A549 (cell line): ENCODE data around the gene PATE1. TPM values are rescaled to one million over a fixed set of nuclear protein-coding genes. Genes with fewer than 3 reads are reported as not detected.

Source experiments
- ATAC-seq, 2 experiments: fragments of 200-7000 bp in 1 of 2; fragments of >200 bp in 1 of 2; cut with Nextera tagmentation in 1 of 2; cut with Tn5 transposase in 1 of 2; 3 replicates each; pipeline versions ENCODE4 v1.8.0 to v1.9.1; 2018 to 2020; ENCODE audit warnings: mild to moderate bottlenecking in 1 of 2, moderate library complexity in 1 of 2
- CTCF ChIA-PET: fragments of 300-600 bp; sonication (Branson Sonifier 250); formaldehyde crosslinking; extraction: SDS; loops from one replicate; lab custom pipeline; 2021; ENCODE audit warnings: antibody characterized with exemption, inconsistent platforms; lab: Yijun Ruan, JAX
- POLR2A ChIA-PET: fragments of 350-600 bp; formaldehyde crosslinking; extraction: SDS; loops from one replicate; lab custom pipeline; 2021; ENCODE audit warnings: antibody characterized with exemption, inconsistent platforms; lab: Yijun Ruan, JAX
- DNase-seq, 2 experiments: peaks; one replicate each; pipeline versions ENCODE4 v3.0.0 to v3.0.0-alpha.2; 2011 to 2016; ENCODE audit warnings: low read depth in 1 of 2, low spot score in 1 of 2
- FAIRE-seq: peaks from 2 replicates; lab custom pipeline; 2011; peaks lifted over from hg19 to GRCh38; lab: Jason Lieb, UNC
- H3K27ac ChIP-seq, 2 experiments: fragments of >200 bp; sonication (Bioruptor Twin); formaldehyde crosslinking; 3 replicates each; pipeline ENCODE4 v1.5.1; 2016 to 2017
- H3K4me1 ChIP-seq: fragments of >200 bp; sonication (Bioruptor Twin); formaldehyde crosslinking; 3 replicates; pipeline ENCODE4 v1.6.1; 2016
- H3K4me2 ChIP-seq: fragments of >200 bp; sonication (Bioruptor Twin); formaldehyde crosslinking; 3 replicates; pipeline ENCODE4 v1.6.1; 2016
- H3K4me3 ChIP-seq: fragments of >200 bp; sonication (Bioruptor Twin); formaldehyde crosslinking; 3 replicates; pipeline ENCODE4 v1.5.1; 2016
- H3K9me3 ChIP-seq: fragments of >200 bp; sonication (Bioruptor Twin); formaldehyde crosslinking; 3 replicates; pipeline ENCODE4 v1.6.1; 2016
- ATOH8 ChIP-seq: fragments of 250-450 bp; sonication (Bioruptor Pico); IDR thresholded peaks from 2 replicates; pipeline ENCODE4 v1.5.0; 2020; ENCODE audit warnings: low read depth, mild to moderate bottlenecking, moderate library complexity
- CBX8 ChIP-seq: fragments of 200-600 bp; sonication (generic); IDR thresholded peaks from 2 replicates; pipeline ENCODE4 v1.6.1; 2016
- CEBPB ChIP-seq, 2 experiments: fragments of >200 bp in 1 of 2; sonication (Bioruptor Twin) in 1 of 2; formaldehyde crosslinking in 1 of 2; IDR thresholded peaks; 2 replicates each; pipeline ENCODE4 v1.6.1; 2012 to 2016
- CHD2 ChIP-seq: fragments of 150-350 bp; IDR thresholded peaks from 2 replicates; pipeline ENCODE4 v1.6.1; 2014; ENCODE audit warnings: low read length; ENCODE audit not compliant: partially characterized antibody
- CHD4 ChIP-seq: fragments of 200-600 bp; sonication (generic); IDR thresholded peaks from 2 replicates; pipeline ENCODE4 v1.6.1; 2016; ENCODE audit warnings: antibody characterized with exemption, mild to moderate bottlenecking, borderline replicate concordance
- CTCF ChIP-seq: fragments of >200 bp; sonication (Bioruptor Twin); formaldehyde crosslinking; IDR thresholded peaks from 3 replicates; pipeline ENCODE4 v1.5.1; 2016
- E2F6 ChIP-seq: IDR thresholded peaks from 2 replicates; pipeline ENCODE4 v1.6.1; 2012; ENCODE audit warnings: low read depth, borderline replicate concordance
- ELK1 ChIP-seq: fragments of 150-350 bp; IDR thresholded peaks from 2 replicates; pipeline ENCODE4 v1.6.1; 2014; ENCODE audit warnings: low read depth, mild to moderate bottlenecking, low read length
- EP300 ChIP-seq, 2 experiments: fragments of >200 bp; sonication (Bioruptor Twin); formaldehyde crosslinking; IDR thresholded peaks; 2 replicates in 1 of 2; 3 replicates in 1 of 2; pipeline ENCODE4 v1.6.1; 2016 to 2017
- ESRRA ChIP-seq: fragments of 150-350 bp; IDR thresholded peaks from 2 replicates; pipeline ENCODE4 v1.6.1; 2014; ENCODE audit warnings: mild to moderate bottlenecking, low read length, borderline replicate concordance
- FOSL2 ChIP-seq, 2 experiments: fragments of 450-650 bp in 1 of 2; fragments of >200 bp in 1 of 2; sonication (Bioruptor Twin) in 1 of 2; formaldehyde crosslinking; IDR thresholded peaks; 2 replicates each; pipeline versions ENCODE4 v1.5.0 to v1.6.1; 2016 to 2020; ENCODE audit warnings: mild to moderate bottlenecking in 1 of 2, moderate library complexity in 1 of 2
- FOXS1 ChIP-seq: fragments of 250-450 bp; sonication (Bioruptor Pico); IDR thresholded peaks from 2 replicates; pipeline ENCODE4 v1.5.0; 2020; ENCODE audit warnings: mild to moderate bottlenecking, moderate library complexity
- GATA3 ChIP-seq: IDR thresholded peaks from 2 replicates; pipeline ENCODE4 v1.6.1; 2012; ENCODE audit warnings: borderline replicate concordance
- HDAC2 ChIP-seq: fragments of 200-600 bp; sonication (generic); IDR thresholded peaks from 2 replicates; pipeline ENCODE4 v1.6.1; 2016
- HOXA7 ChIP-seq: fragments of 250-450 bp; sonication (Bioruptor Pico); IDR thresholded peaks from 2 replicates; pipeline ENCODE4 v1.5.0; 2020; ENCODE audit warnings: mild to moderate bottlenecking, moderate library complexity
- JUN ChIP-seq, 2 experiments: fragments of >200 bp; sonication (Bioruptor Twin); formaldehyde crosslinking; IDR thresholded peaks; 2 replicates in 1 of 2; 3 replicates in 1 of 2; pipeline ENCODE4 v1.6.1; 2016 to 2017
- KDM1A ChIP-seq: fragments of 200-600 bp; sonication (generic); IDR thresholded peaks from 2 replicates; pipeline ENCODE4 v1.6.1; 2016; ENCODE audit warnings: low read depth, mild to moderate bottlenecking
- KDM5A ChIP-seq: fragments of 200-600 bp; sonication (generic); IDR thresholded peaks from 2 replicates; pipeline ENCODE4 v1.6.1; 2016; ENCODE audit warnings: antibody characterized with exemption, mild to moderate bottlenecking
- MAFK ChIP-seq: fragments of 450-650 bp; IDR thresholded peaks from 2 replicates; pipeline ENCODE4 v1.6.1; 2014; ENCODE audit not compliant: partially characterized antibody
- MAX ChIP-seq: IDR thresholded peaks from 2 replicates; pipeline ENCODE4 v1.6.1; 2012
- MYC ChIP-seq: IDR thresholded peaks from 2 replicates; pipeline ENCODE4 v1.6.1; 2012; ENCODE audit warnings: mild to moderate bottlenecking, inconsistent platforms, low read length, improper control_type of control experiment, borderline replicate concordance
- NPAS2 ChIP-seq: fragments of 250-450 bp; sonication (Bioruptor Pico); IDR thresholded peaks from 2 replicates; pipeline ENCODE4 v1.8.0; 2022; ENCODE audit warnings: mild to moderate bottlenecking, moderate library complexity, borderline replicate concordance
- NR3C1 ChIP-seq: fragments of >200 bp; sonication (Bioruptor Twin); formaldehyde crosslinking; IDR thresholded peaks from 3 replicates; pipeline ENCODE4 v1.6.1; 2017
- RARB ChIP-seq: fragments of 250-450 bp; sonication (Bioruptor Pico); IDR thresholded peaks from 2 replicates; pipeline ENCODE4 v1.8.0; 2021; ENCODE audit warnings: mild to moderate bottlenecking, moderate library complexity
- SMC3 ChIP-seq: fragments of >200 bp; sonication (Bioruptor Twin); formaldehyde crosslinking; IDR thresholded peaks from 3 replicates; pipeline ENCODE4 v1.6.1; 2018; ENCODE audit warnings: inconsistent platforms
- TFCP2L1 ChIP-seq: fragments of 250-450 bp; sonication (Bioruptor Pico); IDR thresholded peaks from 2 replicates; pipeline ENCODE4 v1.5.0; 2021; ENCODE audit warnings: mild to moderate bottlenecking
- ZFP36 ChIP-seq: fragments of 450-650 bp; IDR thresholded peaks from 2 replicates; pipeline ENCODE4 v1.6.1; 2014; ENCODE audit warnings: borderline replicate concordance; ENCODE audit not compliant: partially characterized antibody
- ZNF302 ChIP-seq: fragments of 250-450 bp; sonication (Bioruptor Pico); IDR thresholded peaks from 2 replicates; pipeline ENCODE4 v1.9.0; 2021; ENCODE audit warnings: inconsistent platforms, mild to moderate bottlenecking, moderate library complexity
- ZSCAN20 ChIP-seq: fragments of 250-450 bp; sonication (Bioruptor Pico); IDR thresholded peaks from 2 replicates; pipeline ENCODE4 v1.8.0; 2022; ENCODE audit warnings: mild to moderate bottlenecking, moderate library complexity
- WGBS: methylation state at CpG from one replicate; pipeline ENCODE4 v1.1.6; 2017; ENCODE audit errors: missing lambda C conversion rate; 5-methylcytosine and 5-hydroxymethylcytosine counted together
- polyA plus RNA-seq, 4 experiments: library from polyadenylated mRNA; depleted of rRNA in 3 of 4; stranded (reverse); fragments of >200 nt; fragmentation: RNase III in 1 of 4; extraction: RNeasy Plus Mini Kit Qiagen cat#74134 plus additional on column Dnase treatment in 1 of 4; gene quantifications; 2 replicates in 3 of 4; 3 replicates in 1 of 4; pipeline ENCODE4 v1.2.3, GENCODE V29; 2011 to 2017

The PATE1 gene
- polyA plus RNA-seq, 2 of the 4 experiments (the other 2 are of a cell fraction): not detected

GRCh38 chr11:125787827-125788226, 41.7 kb downstream of the PATE1 start, which contains the start of gene PATE3:
Gene PATE3 (plus strand): TSS chr11:125788127. CDS start chr11:125788152, 25 bp downstream.
- no peak within 1 kb of the TSS for H3K27ac ChIP-seq
- POLR2A ChIA-PET: no interaction called here
- FAIRE-seq: no peak
- TF ChIP-seq HDAC2 (no peak), RARB (CRISPR knock-in tag) (no peak), ZSCAN20 (CRISPR knock-in tag) (no peak), TFCP2L1 (no peak), NPAS2 (CRISPR knock-in tag) (no peak), ZFP36 (no peak), MAFK (no peak), HOXA7 (CRISPR knock-in tag) (no peak), ZNF302 (CRISPR knock-in tag) (no peak), FOSL2 (IDR thresholded peaks at IDR 0.05) (no peak), FOSL2 (CRISPR knock-in tag; IDR thresholded peaks at IDR 0.05) (no peak)
- TF ChIP-seq, all 56 proteins: peak for 0
- no peak within 1 kb of the TSS for H3K4me2 ChIP-seq
- no peak within 1 kb of the TSS for H3K4me3 ChIP-seq
- WGBS: 7% methylated on average over 2 of the region's 2 CpGs
- ATAC-seq (no peak), DNase-seq (no peak)
- CTCF ChIA-PET: no interaction called here
- H3K9me3 ChIP-seq: no peaks in the 10 kb centered on the region
- H3K4me1 ChIP-seq: no peaks in the 10 kb centered on the region

GRCh38 chr11:125790825-125791224, 44.7 kb downstream of the PATE1 start:
- CTCF ChIA-PET: no interaction called here
- POLR2A ChIA-PET: no interaction called here
- Histone ChIP-seq H3K4me3 (no peak overlapping the region), H3K4me2 (no peak overlapping the region), H3K9me3 (no peaks in the 10 kb centered on the region; the same call in 2 of the 3 replicates), H3K27ac (no peak overlapping the region), H3K4me1 (no peaks in the 10 kb centered on the region)
- ATAC-seq: no peak
- DNase-seq: no peak
- 84% methylated on average over 4 of the region's 4 CpGs for WGBS
- FAIRE-seq: no peak
- no peak for TF ChIP-seq FOXS1 (CRISPR knock-in tag)
- TF ChIP-seq JUN (IDR thresholded peaks at IDR 0.05): no peak
- TF ChIP-seq ATOH8 (CRISPR knock-in tag): no peak
- TF ChIP-seq ELK1: no peak
- TF ChIP-seq MAFK: no peak
- no peak for TF ChIP-seq CTCF
- no peak for TF ChIP-seq SMC3
- TF ChIP-seq ESRRA: no peak
- no peak for TF ChIP-seq E2F6
- TF ChIP-seq NR3C1: no peak
- no peak for TF ChIP-seq KDM1A

- no peak overlapping the region for H3K27ac ChIP-seq
- no peak for ATAC-seq
- ChIA-PET POLR2A (no interaction called here), CTCF (no interaction called here)
- DNase-seq: no peak
- H3K4me2 ChIP-seq: no peak overlapping the region
- no peaks in the 10 kb centered on the region; the same call in 1 of the 3 replicates for H3K9me3 ChIP-seq
- no peak overlapping the region for H3K4me3 ChIP-seq
- FAIRE-seq: no peak
- 0% methylated on average over 4 of the region's 4 CpGs for WGBS
- no peaks in the 10 kb centered on the region for H3K4me1 ChIP-seq
- TF ChIP-seq CBX8 (no peak), E2F6 (no peak), RARB (CRISPR knock-in tag) (no peak), HOXA7 (CRISPR knock-in tag) (no peak), KDM5A (no peak), CEBPB (IDR thresholded peaks at IDR 0.05) (no peak), MAX (no peak), EP300 (IDR thresholded peaks at IDR 0.05) (no peak), ZFP36 (no peak), MYC (no peak), NPAS2 (CRISPR knock-in tag) (no peak), KDM1A (no peak), GATA3 (no peak), CHD2 (no peak), CHD4 (no peak), SMC3 (no peak)
These were observed 51.6 kb downstream of the PATE1 start for GRCh38 chr11:125797641-125798040.
